ENCODE results near the gene PPP1R9B. TPM values are rescaled to one million over a fixed set of nuclear protein-coding genes. Genes with fewer than 3 reads are reported as not detected.

Gene PPP1R9B
- total RNA-seq, 1 donor from 2014 or later: 73.6 TPM

DNA sequence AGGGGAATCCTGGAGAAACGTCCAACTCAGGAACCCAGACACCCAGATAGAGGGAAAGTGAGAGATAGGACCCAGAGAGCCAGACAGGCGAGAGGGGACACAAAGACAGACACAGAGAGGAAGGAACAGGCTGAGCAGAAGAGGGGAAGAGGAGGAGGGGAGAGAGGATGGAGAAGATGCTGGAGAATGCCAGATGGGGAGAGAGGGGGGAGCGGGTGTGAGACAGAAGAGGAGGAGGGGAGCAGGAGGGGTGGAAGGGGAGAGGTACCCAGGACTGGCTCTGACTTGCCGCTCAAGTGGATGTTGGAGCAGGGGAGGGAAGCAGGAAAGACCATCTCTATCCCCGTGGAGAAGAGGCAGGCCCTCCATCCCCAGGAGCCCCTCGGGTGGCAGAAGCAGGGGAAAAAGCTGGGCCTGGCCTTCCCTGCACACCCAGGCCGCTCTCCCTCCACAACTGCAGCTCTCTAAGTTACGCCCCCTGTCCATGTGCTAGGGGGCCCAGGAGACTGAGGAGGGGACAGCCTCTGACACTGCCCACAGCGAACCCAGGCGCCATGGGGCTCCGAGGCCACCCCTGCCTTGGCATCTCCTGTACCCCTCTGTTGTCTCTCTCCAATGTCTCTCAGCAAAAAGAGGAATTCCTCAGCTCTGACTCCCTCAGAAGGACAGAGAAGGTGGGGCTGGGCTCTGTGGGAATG is 4.8 kb downstream of the PPP1R9B start:
- Mint-ChIP-seq H3K27ac (ENCODE audit: unreplicated experiment) (no peak overlapping the region), H3K9me3 (ENCODE audit: unreplicated experiment) (no peaks in the 10 kb centered on the region), H3K4me3 (ENCODE audit: unreplicated experiment) (peak overlapping the region; percentile 72), H3K4me1 (ENCODE audit: low read depth, unreplicated experiment) (peaks cover 13% of the 10 kb centered on the region), H3K27me3 (ENCODE audit: low read depth, unreplicated experiment) (no peaks in the 10 kb centered on the region), H3K36me3 (ENCODE audit: low read depth, unreplicated experiment) (peaks cover 38% of the 10 kb centered on the region)
- DNase-seq (ENCODE audit: low read depth) (no peak), FAIRE-seq (no peak)
- Histone ChIP-seq H3K4me3 (ENCODE audit: insufficient read depth, low read depth, low read length) (no peak overlapping the region), H3K4me2 (ENCODE audit: low read length) (peak overlapping the region; percentile 89), H4K20me1 (ENCODE audit: insufficient read depth, low read length) (peaks cover 85% of the 10 kb centered on the region), H3K9me3 (ENCODE audit: insufficient read depth, low read depth, low read length) (no peaks in the 10 kb centered on the region), H3K27me3 (ENCODE audit: insufficient read depth, low read length) (no peaks in the 10 kb centered on the region), H3K9ac (ENCODE audit: low read length) (peak overlapping the region; percentile 35), H3K36me3 (ENCODE audit: insufficient read depth, low read length) (peaks cover 24% of the 10 kb centered on the region), H2AFZ (ENCODE audit: low read depth, low read length) (no peak overlapping the region), H3K27ac (ENCODE audit: low read depth, low read length) (no peak overlapping the region), H3K4me1 (ENCODE audit: insufficient read depth, low read length) (peaks cover 27% of the 10 kb centered on the region), H3K79me2 (ENCODE audit: insufficient read depth, low read length) (peaks cover 89% of the 10 kb centered on the region)
- TF ChIP-seq CTCF (IDR thresholded peaks at IDR 0.05; ENCODE audit: insufficient read depth, low read depth, low read length): no peak
- no peak for TF ChIP-seq EZH2 (IDR thresholded peaks at IDR 0.05; ENCODE audit: insufficient read depth, low read length)

DNA sequence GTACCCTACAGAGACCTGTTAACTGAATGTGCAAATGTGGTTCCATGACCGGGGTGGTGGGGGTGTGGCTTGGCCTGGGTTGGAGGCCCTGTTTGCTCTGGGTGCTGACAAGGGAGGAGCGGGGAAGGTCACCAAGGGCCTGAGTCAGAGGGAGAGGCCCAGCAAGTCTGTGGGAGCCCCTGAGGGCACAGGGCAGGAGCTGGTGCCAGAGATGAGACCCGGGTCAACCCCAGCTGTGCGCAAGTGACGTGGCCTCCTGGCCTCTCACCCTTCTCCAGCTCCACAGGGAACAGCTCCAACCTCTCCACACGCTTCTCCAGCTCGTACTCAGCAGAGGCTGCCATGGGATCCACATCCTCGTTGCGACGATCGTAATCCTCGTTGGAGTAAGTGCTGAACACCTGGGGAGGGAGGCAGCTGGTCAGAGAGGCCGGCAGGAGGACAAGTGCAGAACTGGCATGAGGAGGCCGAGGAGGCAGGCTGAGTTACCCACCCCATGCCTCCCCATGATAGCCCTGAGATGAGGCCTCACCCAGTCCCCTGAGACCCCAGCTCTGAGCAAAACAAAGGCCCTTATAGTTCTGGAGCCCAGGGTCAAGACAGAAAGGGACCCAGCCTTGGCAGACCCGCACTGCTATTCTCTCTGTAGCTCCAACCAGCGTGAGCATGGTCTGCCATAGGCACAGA is 5.5 kb downstream of the PPP1R9B start:
- Mint-ChIP-seq H3K4me3 (ENCODE audit: unreplicated experiment) (peak overlapping the region; percentile 47), H3K27ac (ENCODE audit: unreplicated experiment) (no peak overlapping the region), H3K9me3 (ENCODE audit: unreplicated experiment) (no peaks in the 10 kb centered on the region), H3K4me1 (ENCODE audit: low read depth, unreplicated experiment) (peaks cover 13% of the 10 kb centered on the region), H3K36me3 (ENCODE audit: low read depth, unreplicated experiment) (peaks cover 42% of the 10 kb centered on the region), H3K27me3 (ENCODE audit: low read depth, unreplicated experiment) (no peaks in the 10 kb centered on the region)
- Histone ChIP-seq H3K9ac (ENCODE audit: low read length) (peak overlapping the region; percentile 35), H3K4me1 (ENCODE audit: insufficient read depth, low read length) (peaks cover 34% of the 10 kb centered on the region), H2AFZ (ENCODE audit: low read depth, low read length) (no peak overlapping the region), H3K27me3 (ENCODE audit: insufficient read depth, low read length) (no peaks in the 10 kb centered on the region), H3K36me3 (ENCODE audit: insufficient read depth, low read length) (peaks cover 24% of the 10 kb centered on the region), H4K20me1 (ENCODE audit: insufficient read depth, low read length) (peaks cover 92% of the 10 kb centered on the region), H3K9me3 (ENCODE audit: insufficient read depth, low read depth, low read length) (no peaks in the 10 kb centered on the region), H3K79me2 (ENCODE audit: insufficient read depth, low read length) (peaks cover 83% of the 10 kb centered on the region), H3K4me2 (ENCODE audit: low read length) (no peak overlapping the region), H3K27ac (ENCODE audit: low read depth, low read length) (no peak overlapping the region), H3K4me3 (ENCODE audit: insufficient read depth, low read depth, low read length) (no peak overlapping the region)
- TF ChIP-seq CTCF (IDR thresholded peaks at IDR 0.05; ENCODE audit: insufficient read depth, low read depth, low read length) (no peak), EZH2 (IDR thresholded peaks at IDR 0.05; ENCODE audit: insufficient read depth, low read length) (no peak)
- no peak for FAIRE-seq
- no peak for DNase-seq (ENCODE audit: low read depth)

- Mint-ChIP-seq H3K9me3 (ENCODE audit: unreplicated experiment) (no peaks in the 10 kb centered on the region), H3K4me1 (ENCODE audit: low read depth, unreplicated experiment) (peaks cover 13% of the 10 kb centered on the region), H3K27me3 (ENCODE audit: low read depth, unreplicated experiment) (no peaks in the 10 kb centered on the region), H3K4me3 (ENCODE audit: unreplicated experiment) (peak overlapping the region; percentile 47), H3K36me3 (ENCODE audit: low read depth, unreplicated experiment) (peaks cover 49% of the 10 kb centered on the region), H3K27ac (ENCODE audit: unreplicated experiment) (peak overlapping the region; percentile 85)
- TF ChIP-seq CTCF (IDR thresholded peaks at IDR 0.05; ENCODE audit: insufficient read depth, low read depth, low read length) (no peak), EZH2 (IDR thresholded peaks at IDR 0.05; ENCODE audit: insufficient read depth, low read length) (no peak)
- H3K9me3 ChIP-seq (ENCODE audit: insufficient read depth, low read depth, low read length): no peaks in the 10 kb centered on the region
- H2AFZ ChIP-seq (ENCODE audit: low read depth, low read length): no peak overlapping the region
- peaks cover 29% of the 10 kb centered on the region for H3K36me3 ChIP-seq (ENCODE audit: insufficient read depth, low read length)
- FAIRE-seq (no peak), DNase-seq (ENCODE audit: low read depth) (no peak)
- no peaks in the 10 kb centered on the region for H3K27me3 ChIP-seq (ENCODE audit: insufficient read depth, low read length)
- no peak overlapping the region for H3K4me2 ChIP-seq (ENCODE audit: low read length)
- no peak overlapping the region for H3K27ac ChIP-seq (ENCODE audit: low read depth, low read length)
- peaks cover 81% of the 10 kb centered on the region for H3K79me2 ChIP-seq (ENCODE audit: insufficient read depth, low read length)
- peaks cover 98% of the 10 kb centered on the region for H4K20me1 ChIP-seq (ENCODE audit: insufficient read depth, low read length)
- H3K4me3 ChIP-seq (ENCODE audit: insufficient read depth, low read depth, low read length): no peak overlapping the region
- no peak overlapping the region for H3K9ac ChIP-seq (ENCODE audit: low read length)
- peaks cover 34% of the 10 kb centered on the region for H3K4me1 ChIP-seq (ENCODE audit: insufficient read depth, low read length)
These were observed 6.1 kb downstream of the PPP1R9B start for GRCh38 chr17:50144355-50144754.

Data from astrocyte (in vitro differentiated cells and primary cell).